ENCODE data around the gene CELSR1.
"Not testable (repeated sequence)": the region's sequence is repeated elsewhere in the genome, so short reads cannot be mapped to it uniquely, and the experiment has no call there.

The CELSR1 gene

GRCh38 chr22:46483353-46483752 is 54.1 kb downstream of the CELSR1 start:
- H3K4me3 ChIP-seq (ENCODE audit: low read depth, low read length), result no peak overlapping the region

GRCh38 chr22:46482056-46482675 is 55.3 kb downstream of the CELSR1 start:
- H3K4me3 ChIP-seq (ENCODE audit: low read depth, low read length), result no peak overlapping the region

GRCh38 chr22:46481386-46481785 is 56.0 kb downstream of the CELSR1 start:
- no peak overlapping the region for H3K4me3 ChIP-seq (ENCODE audit: low read depth, low read length)

- H3K4me3 ChIP-seq (ENCODE audit: low read depth, low read length), result no peak overlapping the region
Measured at GRCh38 chr22:46480396-46480795, 57.0 kb downstream of the CELSR1 start.

- H3K4me3 ChIP-seq (ENCODE audit: low read depth, low read length), result no peak overlapping the region
Measured at GRCh38 chr22:46479046-46479445, 58.4 kb downstream of the CELSR1 start.

GRCh38 chr22:46478083-46478551 is 59.3 kb downstream of the CELSR1 start:
- no peak overlapping the region for H3K4me3 ChIP-seq (ENCODE audit: low read depth, low read length)

GRCh38 chr22:46476547-46476941 is 60.9 kb downstream of the CELSR1 start:
- no peak overlapping the region for H3K4me3 ChIP-seq (ENCODE audit: low read depth, low read length)

- no peak overlapping the region for H3K4me3 ChIP-seq (ENCODE audit: low read depth, low read length)
Measured at GRCh38 chr22:46473896-46474557, 63.4 kb downstream of the CELSR1 start.

- no peak overlapping the region for H3K4me3 ChIP-seq (ENCODE audit: low read depth, low read length)
Measured at GRCh38 chr22:46473021-46473779, 64.2 kb downstream of the CELSR1 start.

- no peak overlapping the region for H3K4me3 ChIP-seq (ENCODE audit: low read depth, low read length)
Measured at GRCh38 chr22:46472722-46473016, 64.8 kb downstream of the CELSR1 start.

- H3K4me3 ChIP-seq (ENCODE audit: low read depth, low read length), result no peak overlapping the region
Measured at GRCh38 chr22:46471901-46472721, 65.3 kb downstream of the CELSR1 start.

GRCh38 chr22:46471330-46471729 is 66.1 kb downstream of the CELSR1 start:
- not testable (repeated sequence) for H3K4me3 ChIP-seq (ENCODE audit: low read depth, low read length)

GRCh38 chr22:46469711-46470110 is 67.7 kb downstream of the CELSR1 start:
- H3K4me3 ChIP-seq (ENCODE audit: low read depth, low read length), result no peak overlapping the region

GRCh38 chr22:46467006-46467405 is 70.4 kb downstream of the CELSR1 start:
- no peak overlapping the region for H3K4me3 ChIP-seq (ENCODE audit: low read depth, low read length)

- no peak overlapping the region for H3K4me3 ChIP-seq (ENCODE audit: low read depth, low read length)
Measured at GRCh38 chr22:46466255-46466676, 71.2 kb downstream of the CELSR1 start.

- no peak overlapping the region for H3K4me3 ChIP-seq (ENCODE audit: low read depth, low read length)
Measured at GRCh38 chr22:46465793-46466192, 71.6 kb downstream of the CELSR1 start.

GRCh38 chr22:46465345-46465720 is 72.1 kb downstream of the CELSR1 start:
- H3K4me3 ChIP-seq (ENCODE audit: low read depth, low read length), result no peak overlapping the region

GRCh38 chr22:46464701-46465344 is 72.6 kb downstream of the CELSR1 start:
- no peak overlapping the region for H3K4me3 ChIP-seq (ENCODE audit: low read depth, low read length)

- no peak overlapping the region for H3K4me3 ChIP-seq (ENCODE audit: low read depth, low read length)
Measured at GRCh38 chr22:46464296-46464695, 73.1 kb downstream of the CELSR1 start.

- H3K4me3 ChIP-seq (ENCODE audit: low read depth, low read length), result no peak overlapping the region
Measured at GRCh38 chr22:46463435-46464227, 73.8 kb downstream of the CELSR1 start.

All from iPS-11a (cell line).